ES-I3 (cell line): Measurements from ENCODE around the gene DGKB.

Experiments
- H3K36me3 ChIP-seq: 2 replicates; pipeline ENCODE4 v1.6.1; 2013; ENCODE audit warnings: mild to moderate bottlenecking, low read length, control low read depth, moderate library complexity; ENCODE audit not compliant: insufficient read depth
- H3K4me1 ChIP-seq: 2 replicates; pipeline ENCODE4 v1.6.1; 2013; ENCODE audit warnings: mild to moderate bottlenecking, control low read depth, low read length; ENCODE audit not compliant: insufficient read depth
- H3K9ac ChIP-seq: 2 replicates; pipeline ENCODE4 v1.6.1; 2013; ENCODE audit warnings: low read depth, mild to moderate bottlenecking, low read length, moderate library complexity
- H3K9me3 ChIP-seq: 2 replicates; pipeline ENCODE4 v1.6.1; 2013; ENCODE audit warnings: mild to moderate bottlenecking, low read length, moderate library complexity; ENCODE audit not compliant: control insufficient read depth, insufficient read depth

The DGKB gene

GRCh38 chr7:14748461-14748860 is 154.1 kb downstream of the DGKB start:
- peaks cover 12% of the 10 kb centered on the region for H3K9me3 ChIP-seq
- H3K4me1 ChIP-seq: no peaks in the 10 kb centered on the region
- H3K36me3 ChIP-seq: no peaks in the 10 kb centered on the region
- H3K9ac ChIP-seq: no peak overlapping the region

- no peak overlapping the region for H3K9ac ChIP-seq
- H3K9me3 ChIP-seq: peaks cover 12% of the 10 kb centered on the region
- H3K36me3 ChIP-seq: no peaks in the 10 kb centered on the region
- no peaks in the 10 kb centered on the region for H3K4me1 ChIP-seq
These were observed 154.8 kb downstream of the DGKB start for GRCh38 chr7:14747701-14748100.

- no peak overlapping the region for H3K9ac ChIP-seq
- no peaks in the 10 kb centered on the region for H3K4me1 ChIP-seq
- H3K9me3 ChIP-seq: peaks cover 23% of the 10 kb centered on the region
- H3K36me3 ChIP-seq: no peaks in the 10 kb centered on the region
These were observed 157.5 kb downstream of the DGKB start for GRCh38 chr7:14745076-14745475.

- no peaks in the 10 kb centered on the region for H3K4me1 ChIP-seq
- no peaks in the 10 kb centered on the region for H3K36me3 ChIP-seq
- no peak overlapping the region for H3K9ac ChIP-seq
- H3K9me3 ChIP-seq: peaks cover 23% of the 10 kb centered on the region
These were observed 161.9 kb downstream of the DGKB start for GRCh38 chr7:14740606-14741005.

- H3K4me1 ChIP-seq: no peaks in the 10 kb centered on the region
- no peak overlapping the region for H3K9ac ChIP-seq
- peaks cover 15% of the 10 kb centered on the region for H3K9me3 ChIP-seq
- H3K36me3 ChIP-seq: no peaks in the 10 kb centered on the region
These were observed 162.7 kb downstream of the DGKB start for GRCh38 chr7:14739841-14740185.

GRCh38 chr7:14739168-14739840 is 163.2 kb downstream of the DGKB start:
- Histone ChIP-seq H3K36me3 (no peaks in the 10 kb centered on the region), H3K9me3 (peaks cover 11% of the 10 kb centered on the region), H3K4me1 (no peaks in the 10 kb centered on the region), H3K9ac (no peak overlapping the region)

GRCh38 chr7:14738086-14738485 is 164.5 kb downstream of the DGKB start:
- no peaks in the 10 kb centered on the region for H3K4me1 ChIP-seq
- H3K9ac ChIP-seq: no peak overlapping the region
- no peaks in the 10 kb centered on the region for H3K36me3 ChIP-seq
- peaks cover 11% of the 10 kb centered on the region for H3K9me3 ChIP-seq

- Histone ChIP-seq H3K36me3 (no peaks in the 10 kb centered on the region), H3K9me3 (no peaks in the 10 kb centered on the region), H3K9ac (peak overlapping the region; percentile 41; the same call in 1 of the 2 replicates), H3K4me1 (no peaks in the 10 kb centered on the region)
These were observed 167.7 kb downstream of the DGKB start for GRCh38 chr7:14734839-14735321.

- no peaks in the 10 kb centered on the region for H3K36me3 ChIP-seq
- no peak overlapping the region for H3K9ac ChIP-seq
- no peaks in the 10 kb centered on the region for H3K9me3 ChIP-seq
- H3K4me1 ChIP-seq: peaks cover 14% of the 10 kb centered on the region
These were observed 181.8 kb downstream of the DGKB start for GRCh38 chr7:14720785-14721184.

GRCh38 chr7:14717816-14718215 is 184.7 kb downstream of the DGKB start:
- no peak overlapping the region for H3K9ac ChIP-seq

GRCh38 chr7:14717169-14717568 is 185.4 kb downstream of the DGKB start:
- H3K9ac ChIP-seq: no peak overlapping the region
- H3K9me3 ChIP-seq: no peaks in the 10 kb centered on the region
- no peaks in the 10 kb centered on the region for H3K36me3 ChIP-seq
- H3K4me1 ChIP-seq: peaks cover 20% of the 10 kb centered on the region

More at GRCh38 chr7:14717816-14718215, 184.7 kb downstream of the DGKB start:
- Histone ChIP-seq H3K9me3 (no peaks in the 10 kb centered on the region), H3K36me3 (no peaks in the 10 kb centered on the region), H3K4me1 (peaks cover 20% of the 10 kb centered on the region)

GRCh38 chr7:14714161-14714728 is 188.3 kb downstream of the DGKB start:
- H3K4me1 ChIP-seq: peaks cover 20% of the 10 kb centered on the region
- H3K9me3 ChIP-seq: no peaks in the 10 kb centered on the region
- no peak overlapping the region for H3K9ac ChIP-seq
- H3K36me3 ChIP-seq: no peaks in the 10 kb centered on the region

- Histone ChIP-seq H3K36me3 (no peaks in the 10 kb centered on the region), H3K9ac (no peak overlapping the region), H3K9me3 (no peaks in the 10 kb centered on the region), H3K4me1 (no peaks in the 10 kb centered on the region)
These were observed 204.3 kb downstream of the DGKB start for GRCh38 chr7:14698239-14698638.

- no peaks in the 10 kb centered on the region for H3K36me3 ChIP-seq
- no peak overlapping the region for H3K9ac ChIP-seq
- H3K4me1 ChIP-seq: no peaks in the 10 kb centered on the region
- H3K9me3 ChIP-seq: no peaks in the 10 kb centered on the region
These were observed 204.9 kb downstream of the DGKB start for GRCh38 chr7:14697684-14698083.

GRCh38 chr7:14691597-14692203 is 210.9 kb downstream of the DGKB start:
- Histone ChIP-seq H3K4me1 (no peaks in the 10 kb centered on the region), H3K9ac (no peak overlapping the region), H3K9me3 (0 out of 2 replicates have a peak, but pooled peaks cover 2% of the 10 kb centered on the region), H3K36me3 (no peaks in the 10 kb centered on the region)
